RCC 7860 (cell line): ENCODE data around the gene HDX.
"Not testable (repeated sequence)": the region's sequence is repeated elsewhere in the genome, so short reads cannot be mapped to it uniquely, and the experiment has no call there.

Experiments used
- DNase-seq: peaks from one replicate; pipeline ENCODE4 v3.0.0-alpha.2; 2015; ENCODE audit warnings: low spot score
- FAIRE-seq: peaks from 2 replicates; lab custom pipeline; 2012; peaks lifted over from hg19 to GRCh38; lab: Jason Lieb, UNC

The HDX gene

GRCh38 chrX:84501798-84502628 is at the start of gene HDX:
Gene HDX, minus strand, starts transcription at chrX:84502453. Its CDS starts 27,056 bp downstream, at chrX:84475397.
- no peak for FAIRE-seq

DNA sequence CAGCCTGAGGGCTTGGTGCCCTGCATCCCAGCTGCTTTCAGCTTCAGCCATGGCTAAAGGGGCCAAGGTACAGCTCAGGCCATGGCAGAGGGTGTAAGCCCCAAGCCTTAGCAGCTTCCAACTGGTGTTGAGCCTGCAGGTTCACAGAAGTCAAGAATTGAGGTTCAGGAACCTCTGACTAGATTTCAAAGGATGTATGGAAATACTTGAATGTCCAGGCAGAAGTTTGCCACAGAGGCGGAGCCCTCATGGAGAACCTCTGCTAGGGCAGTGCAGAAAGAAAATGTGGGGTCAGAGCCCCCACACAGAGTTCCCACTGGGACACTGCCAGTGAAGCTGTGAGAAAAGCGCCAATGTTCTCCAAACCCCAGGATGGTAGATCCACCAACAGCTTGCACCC is 39.1 kb upstream of the HDX start:
- FAIRE-seq, DNase-seq: not testable (repeated sequence)

More at GRCh38 chrX:84501798-84502628, at the start of gene HDX:
- DNase-seq, result peak; percentile 5

- DNase-seq, result not testable (repeated sequence)
Measured at GRCh38 chrX:84537627-84538026, 35.4 kb upstream of the HDX start.

DNA sequence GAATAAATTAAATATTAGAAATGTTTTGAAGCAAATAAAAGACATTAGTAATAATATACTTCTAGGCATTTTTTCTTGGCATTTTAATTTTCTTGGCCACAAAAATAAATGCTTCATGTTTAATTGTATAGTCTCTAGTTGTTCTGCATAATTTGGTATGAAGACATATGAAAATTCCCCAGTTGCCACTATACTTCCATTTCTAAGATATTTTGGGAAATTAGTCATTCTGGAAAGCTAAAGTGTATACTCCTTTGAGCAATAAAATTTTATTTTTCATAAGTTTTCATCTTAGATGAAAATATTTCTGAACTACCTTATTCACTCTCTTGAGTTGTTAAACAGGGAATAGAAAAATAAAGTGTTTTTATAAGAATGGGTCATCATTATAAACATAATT is 13.8 kb downstream of the HDX start:
- DNase-seq, result no peak
- FAIRE-seq, result no peak

More at GRCh38 chrX:84537627-84538026, 35.4 kb upstream of the HDX start:
- not testable (repeated sequence) for FAIRE-seq

- DNase-seq (no peak), FAIRE-seq (no peak)
Measured at GRCh38 chrX:84487365-84488353, 14.6 kb downstream of the HDX start.

- DNase-seq (no peak), FAIRE-seq (no peak)
Measured at GRCh38 chrX:84479086-84479485, 23.2 kb downstream of the HDX start.

DNA sequence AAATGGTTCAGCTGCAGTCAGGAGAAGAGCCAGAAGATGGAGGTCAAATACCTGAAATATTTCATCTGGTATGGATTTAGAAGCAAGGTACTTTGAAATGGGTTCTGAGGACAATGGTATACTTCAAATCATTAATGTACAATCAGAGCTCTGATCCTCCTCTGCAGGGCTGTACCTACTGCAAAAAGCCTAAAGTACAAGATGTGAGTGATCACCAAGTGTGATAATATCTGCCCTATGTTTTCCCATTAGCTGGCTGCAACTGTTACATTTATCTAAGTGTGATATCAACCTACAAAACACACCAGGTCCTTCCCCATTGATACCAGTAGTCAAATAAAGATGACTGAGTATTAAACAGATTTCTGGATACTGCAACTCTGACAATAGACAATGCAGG is 25.1 kb downstream of the HDX start:
- DNase-seq (no peak), FAIRE-seq (no peak)

GRCh38 chrX:84475596-84475995 is 26.7 kb downstream of the HDX start:
- FAIRE-seq (no peak), DNase-seq (no peak)

- no peak for FAIRE-seq
- no peak for DNase-seq
Measured at GRCh38 chrX:84475101-84475500, 27.2 kb downstream of the HDX start.

DNA sequence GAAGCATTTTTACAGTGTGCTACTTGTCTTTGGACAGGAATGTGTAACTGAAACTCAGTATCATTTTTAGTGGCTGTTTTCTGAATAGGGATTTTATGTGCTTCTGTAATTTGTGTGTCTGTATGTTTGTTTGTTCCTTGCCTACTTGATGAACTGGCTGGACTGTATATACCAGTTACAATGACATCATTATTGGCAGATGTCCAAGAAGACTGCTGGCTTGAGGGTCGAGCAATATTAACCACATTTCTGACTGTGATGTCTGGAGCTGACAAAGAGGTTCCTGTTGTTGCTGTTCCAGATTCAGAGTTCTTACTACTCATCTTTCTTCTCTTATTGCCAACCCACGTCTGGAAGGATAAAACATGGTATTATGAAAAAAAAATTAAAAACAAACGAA is 33.0 kb downstream of the HDX start:
- no peak for FAIRE-seq
- peak; percentile 3 for DNase-seq

- FAIRE-seq (no peak), DNase-seq (no peak)
Measured at GRCh38 chrX:84467898-84468297, 34.4 kb downstream of the HDX start.

- DNase-seq (no peak), FAIRE-seq (no peak)
Measured at GRCh38 chrX:84453351-84454246, 48.7 kb downstream of the HDX start.

DNA sequence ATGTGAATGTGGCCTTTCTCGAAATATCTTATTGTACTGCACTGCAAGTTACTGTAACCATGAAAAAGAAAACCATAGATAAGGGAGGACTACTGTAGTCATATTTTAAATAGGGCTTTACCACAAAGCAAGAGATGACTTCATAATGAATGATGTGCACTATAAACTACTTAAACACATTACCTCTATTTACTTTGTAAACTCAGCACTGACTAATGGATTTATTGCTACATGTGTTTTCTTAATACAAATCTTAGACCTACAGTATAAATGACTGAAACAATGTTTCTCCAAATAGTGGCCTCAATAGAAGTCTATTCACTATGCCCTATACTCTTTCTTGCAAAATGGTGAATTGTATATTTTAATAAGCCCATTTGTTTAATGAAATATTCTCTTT is 61.1 kb downstream of the HDX start:
- DNase-seq (no peak), FAIRE-seq (no peak)

GRCh38 chrX:84415140-84415539 is 87.1 kb downstream of the HDX start:
- DNase-seq (no peak), FAIRE-seq (no peak)

DNA sequence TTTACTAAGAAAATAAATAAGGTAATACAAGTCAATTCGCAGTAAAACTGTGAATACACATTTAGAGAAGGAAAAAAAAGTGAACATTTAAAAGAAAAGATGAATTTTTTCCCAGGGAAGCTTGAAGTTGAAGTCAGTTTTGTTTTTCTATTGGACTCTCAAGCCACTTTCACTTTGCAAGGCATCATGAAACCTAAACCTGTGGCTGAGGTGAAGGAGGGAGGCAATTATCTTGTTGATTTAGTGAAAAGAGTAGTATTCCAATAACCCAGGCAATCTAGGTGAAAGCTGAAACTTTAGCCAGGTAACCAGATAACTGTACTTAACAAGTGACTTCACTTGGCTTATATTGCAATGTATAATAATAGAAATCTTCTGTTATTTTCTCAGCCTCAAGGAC is 138.6 kb downstream of the HDX start:
- no peak for FAIRE-seq
- no peak for DNase-seq

GRCh38 chrX:84363051-84363450 is 139.2 kb downstream of the HDX start:
- FAIRE-seq, result no peak
- DNase-seq, result no peak

- no peak for FAIRE-seq
- no peak for DNase-seq
Measured at GRCh38 chrX:84362184-84362838, 139.9 kb downstream of the HDX start.

DNA sequence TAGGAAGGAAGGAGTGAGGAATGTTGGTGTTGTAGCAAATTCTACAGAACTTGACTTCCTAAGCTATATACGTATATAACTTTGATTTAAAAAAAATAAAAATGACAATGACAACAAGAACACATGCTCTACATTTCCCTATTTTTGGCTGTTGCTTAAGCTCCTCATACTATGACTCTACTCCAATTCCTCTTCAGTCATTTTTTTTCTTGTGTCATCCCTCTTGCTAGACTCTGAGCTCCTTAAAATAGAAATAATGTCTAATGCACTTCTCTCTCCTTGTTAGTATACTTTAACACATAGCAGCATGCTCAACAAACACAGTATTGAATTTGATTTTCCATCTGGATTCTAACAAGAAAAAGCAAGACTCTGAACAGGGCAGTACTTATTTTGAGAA is 144.0 kb downstream of the HDX start:
- FAIRE-seq (no peak), DNase-seq (no peak)

- FAIRE-seq (no peak), DNase-seq (no peak)
Measured at GRCh38 chrX:84357296-84357695, 145.0 kb downstream of the HDX start.

- DNase-seq (no peak), FAIRE-seq (no peak)
Measured at GRCh38 chrX:84340968-84341367, 161.3 kb downstream of the HDX start.
